GM21526 (cell line): ENCODE results near the gene HERC2.

Experiments
- ATAC-seq: cut with Tn5 transposase; IDR thresholded peaks from one replicate; pipeline ENCODE4 v1.9.1; 2021; ENCODE audit warnings: moderate library complexity; ENCODE audit not compliant: unreplicated experiment, low FRiP score

The HERC2 gene

GRCh38 chr15:28075573-28075972 is 246.4 kb downstream of the HERC2 start:
- no peak for ATAC-seq

DNA sequence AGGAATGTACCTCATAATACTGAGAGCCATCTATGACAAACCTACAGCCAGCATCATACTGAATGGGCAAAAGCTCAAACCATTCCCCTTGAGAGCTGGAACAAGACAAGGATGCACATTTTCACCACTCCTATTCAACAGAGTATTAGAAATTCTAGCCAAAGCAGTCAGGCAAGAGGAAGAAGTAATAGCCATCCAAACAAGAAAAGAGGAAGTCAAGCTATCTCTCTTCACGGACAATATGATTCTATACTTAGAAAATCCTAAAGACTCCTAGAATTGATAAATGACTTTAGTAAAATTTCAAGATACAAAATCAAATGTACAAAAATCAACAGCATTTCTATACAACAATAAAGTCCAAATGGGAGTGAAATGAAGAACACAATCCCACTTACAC is 253.0 kb downstream of the HERC2 start:
- no peak for ATAC-seq

GRCh38 chr15:28066231-28066630 is 255.7 kb downstream of the HERC2 start:
- ATAC-seq, result no peak
